Keratinocyte (primary cell): ENCODE measurements around the gene CDCA3.

Experiments
- EZH2 ChIP-seq: IDR thresholded peaks from one replicate; pipeline ENCODE4 v1.6.1; 2012; ENCODE audit warnings: inconsistent platforms, mild to moderate bottlenecking, low read length, moderate library complexity
- TF ChIP-seq, protein P1 (sequence below), 3 experiments: IDR thresholded peaks in 1 of 3; conservative IDR thresholded peaks in 1 of 3; optimal IDR thresholded peaks in 1 of 3; 2 replicates in 2 of 3; 3 replicates in 1 of 3; pipeline versions ENCODE3 to v1.5.1; 2011; ENCODE audit warnings: low read length in 3 of 3, mild to moderate bottlenecking in 3 of 3, moderate library complexity in 2 of 3, control low read depth in 1 of 3, inconsistent platforms in 1 of 3; ENCODE audit not compliant: insufficient read depth in 2 of 3; ENCODE audit errors: extremely low read depth in 1 of 3

DNA sequence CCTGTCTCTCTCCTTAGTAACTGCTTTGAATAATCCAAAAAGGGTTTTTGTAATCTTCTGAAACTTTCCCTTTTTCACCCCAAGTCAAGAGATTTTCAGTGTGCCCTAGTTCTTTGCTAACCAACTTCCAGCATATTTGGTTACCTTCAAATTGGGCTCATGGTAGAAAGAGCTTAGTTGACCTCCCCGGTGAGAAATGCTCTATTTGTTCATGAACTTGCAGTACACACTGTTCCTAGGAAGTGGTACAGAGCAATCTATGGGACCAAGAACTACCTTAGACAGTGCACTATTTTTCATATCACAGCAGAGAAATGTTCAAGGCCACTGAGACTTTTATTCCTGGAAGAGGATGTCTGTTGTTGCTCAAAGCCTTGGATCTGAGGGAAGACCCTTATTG is 2.5 kb upstream of the CDCA3 start:
- TF ChIP-seq, protein P1, sequence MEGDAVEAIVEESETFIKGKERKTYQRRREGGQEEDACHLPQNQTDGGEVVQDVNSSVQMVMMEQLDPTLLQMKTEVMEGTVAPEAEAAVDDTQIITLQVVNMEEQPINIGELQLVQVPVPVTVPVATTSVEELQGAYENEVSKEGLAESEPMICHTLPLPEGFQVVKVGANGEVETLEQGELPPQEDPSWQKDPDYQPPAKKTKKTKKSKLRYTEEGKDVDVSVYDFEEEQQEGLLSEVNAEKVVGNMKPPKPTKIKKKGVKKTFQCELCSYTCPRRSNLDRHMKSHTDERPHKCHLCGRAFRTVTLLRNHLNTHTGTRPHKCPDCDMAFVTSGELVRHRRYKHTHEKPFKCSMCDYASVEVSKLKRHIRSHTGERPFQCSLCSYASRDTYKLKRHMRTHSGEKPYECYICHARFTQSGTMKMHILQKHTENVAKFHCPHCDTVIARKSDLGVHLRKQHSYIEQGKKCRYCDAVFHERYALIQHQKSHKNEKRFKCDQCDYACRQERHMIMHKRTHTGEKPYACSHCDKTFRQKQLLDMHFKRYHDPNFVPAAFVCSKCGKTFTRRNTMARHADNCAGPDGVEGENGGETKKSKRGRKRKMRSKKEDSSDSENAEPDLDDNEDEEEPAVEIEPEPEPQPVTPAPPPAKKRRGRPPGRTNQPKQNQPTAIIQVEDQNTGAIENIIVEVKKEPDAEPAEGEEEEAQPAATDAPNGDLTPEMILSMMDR (optimal IDR thresholded peaks at IDR 0.05 in 1 of 3, IDR thresholded peaks at IDR 0.05 in 1 of 3, conservative IDR thresholded peaks at IDR 0.05 in 1 of 3; ENCODE audit: extremely low read depth in 1 of 3, insufficient read depth in 2 of 3, low read length in 3 of 3), result no peak
- no peak for TF ChIP-seq EZH2
